AML-193 (cell line): ENCODE results near the gene SCN2A.

Source experiments
- DNase-seq, 2 experiments: peaks; one replicate each; lab custom pipeline; 2025; lab: John Stamatoyannopoulos, UW

Gene SCN2A

GRCh38 chr2:165239230-165239629 is at the start of gene SCN2A:
Gene SCN2A, plus strand, starts transcription at chr2:165239414. Its CDS starts 56,410 bp downstream, at chr2:165295824.
- DNase-seq = peak; percentile 34 to 48

DNA sequence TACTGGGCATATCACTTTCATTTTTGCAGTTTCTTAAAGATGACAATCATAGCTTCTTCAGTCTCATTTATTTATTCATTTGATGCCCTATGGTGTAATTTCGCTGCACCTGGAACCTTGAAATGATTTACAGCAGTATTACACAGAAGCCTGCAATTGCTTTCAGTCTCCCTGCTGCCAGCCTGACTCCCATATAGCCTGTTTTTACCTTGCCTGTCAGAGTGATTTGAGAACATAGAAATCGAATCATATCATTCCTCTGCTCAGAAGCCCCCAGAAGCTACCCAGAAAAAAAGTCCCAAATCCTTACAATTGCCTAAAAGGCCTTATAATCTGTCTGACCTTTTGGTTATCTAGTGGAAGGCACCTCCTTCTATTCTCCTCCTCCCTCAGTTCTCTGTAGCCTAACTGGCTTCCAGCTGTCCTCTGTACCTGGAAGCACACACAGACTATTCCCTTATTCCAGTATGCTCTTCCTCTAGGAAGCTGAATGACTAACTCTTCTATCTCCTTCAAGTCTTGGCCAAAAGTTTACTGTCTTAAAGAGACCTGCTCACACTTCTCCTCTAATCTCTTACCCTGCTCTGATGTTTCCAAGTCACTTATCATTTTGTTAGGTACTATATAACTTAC is 48.0 kb upstream of the SCN2A start:
- DNase-seq = no peak

- no peak for DNase-seq
Measured at GRCh38 chr2:165192729-165193128, 46.5 kb upstream of the SCN2A start.

DNA sequence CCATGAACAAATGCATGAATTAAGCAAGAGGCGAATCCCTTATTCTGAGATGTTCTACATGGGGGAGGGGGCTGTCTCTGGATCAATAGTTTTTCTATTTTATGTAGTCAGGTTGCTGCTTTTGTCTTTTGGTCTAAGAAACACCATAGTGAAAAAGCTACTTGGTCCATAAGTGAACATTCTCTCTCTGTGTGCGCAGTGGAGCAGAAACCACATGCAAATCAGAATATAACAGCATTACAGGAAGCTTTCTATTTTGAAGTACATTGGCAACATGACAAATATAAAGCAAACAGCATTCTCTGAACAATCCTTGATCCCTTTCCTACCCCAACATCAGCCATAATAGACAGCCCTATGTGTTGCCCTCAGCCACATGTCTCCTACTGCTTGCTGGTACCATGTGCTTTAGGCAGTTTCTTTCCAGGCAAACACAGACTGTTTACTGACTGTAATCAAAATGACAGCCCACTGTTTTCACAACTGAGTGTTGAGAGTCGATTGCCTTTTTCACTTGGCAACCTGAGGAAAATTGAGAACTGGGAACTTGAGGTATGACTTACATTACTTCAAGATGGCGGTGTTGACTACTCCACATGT is 45.9 kb upstream of the SCN2A start:
- no peak for DNase-seq

DNA sequence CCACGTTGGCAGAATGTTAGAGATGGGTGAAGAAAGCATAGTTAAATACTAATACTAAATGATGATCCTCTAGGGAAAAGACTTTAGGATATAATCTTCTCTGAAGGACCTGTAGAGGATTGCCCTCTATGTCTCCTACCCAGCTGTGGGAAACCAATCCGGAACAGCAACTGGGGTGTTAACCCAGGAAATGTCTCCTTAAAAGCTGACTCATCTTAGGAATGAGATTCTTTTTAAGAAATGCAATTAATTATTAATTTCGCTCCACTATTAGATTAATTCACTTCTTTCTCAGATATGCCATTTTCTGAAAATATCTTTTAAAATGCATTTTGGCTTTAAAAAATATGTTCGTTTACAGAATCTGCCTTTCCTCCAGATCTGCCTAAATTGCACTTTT is 42.8 kb upstream of the SCN2A start:
- DNase-seq = no peak

DNA sequence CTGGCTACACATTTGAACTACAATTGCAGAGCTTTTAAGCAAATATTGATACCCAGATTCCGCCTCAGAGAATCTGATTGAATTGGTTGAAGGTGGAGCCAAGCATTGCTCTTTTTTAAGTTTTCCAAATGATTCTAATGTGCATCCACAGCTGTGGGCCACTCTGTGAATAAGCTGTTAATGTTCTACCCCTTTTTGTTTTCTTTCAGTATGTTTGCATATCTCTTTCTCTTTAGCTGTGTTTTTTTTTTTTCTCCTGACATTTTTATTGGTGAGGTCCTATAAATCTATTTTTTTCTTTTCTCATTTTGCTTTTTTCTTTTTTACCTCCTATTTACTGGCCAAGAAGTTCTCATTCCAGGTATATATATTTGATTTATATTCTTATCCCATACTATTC is 41.9 kb upstream of the SCN2A start:
- DNase-seq = no peak

GRCh38 chr2:165198181-165198580 is 41.0 kb upstream of the SCN2A start:
- DNase-seq = no peak

DNA sequence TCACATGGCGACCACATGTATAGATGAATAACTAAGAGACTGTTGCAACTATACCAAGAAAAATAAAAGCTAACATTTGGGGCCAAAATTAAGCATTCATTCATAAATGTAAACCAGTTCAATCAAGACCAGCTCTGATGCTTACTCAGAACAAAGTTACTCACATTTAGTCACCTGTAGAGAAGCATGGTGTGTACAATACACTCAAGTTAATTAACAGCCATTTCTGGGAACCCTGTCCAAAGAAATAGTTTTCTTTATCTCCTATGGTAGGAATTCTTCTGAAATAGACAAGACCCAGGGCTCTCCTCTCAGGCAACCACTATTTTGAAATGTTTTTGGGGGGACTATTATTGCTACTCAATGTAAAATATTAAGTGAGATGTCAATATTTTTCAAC is 37.0 kb upstream of the SCN2A start:
- DNase-seq = no peak

DNA sequence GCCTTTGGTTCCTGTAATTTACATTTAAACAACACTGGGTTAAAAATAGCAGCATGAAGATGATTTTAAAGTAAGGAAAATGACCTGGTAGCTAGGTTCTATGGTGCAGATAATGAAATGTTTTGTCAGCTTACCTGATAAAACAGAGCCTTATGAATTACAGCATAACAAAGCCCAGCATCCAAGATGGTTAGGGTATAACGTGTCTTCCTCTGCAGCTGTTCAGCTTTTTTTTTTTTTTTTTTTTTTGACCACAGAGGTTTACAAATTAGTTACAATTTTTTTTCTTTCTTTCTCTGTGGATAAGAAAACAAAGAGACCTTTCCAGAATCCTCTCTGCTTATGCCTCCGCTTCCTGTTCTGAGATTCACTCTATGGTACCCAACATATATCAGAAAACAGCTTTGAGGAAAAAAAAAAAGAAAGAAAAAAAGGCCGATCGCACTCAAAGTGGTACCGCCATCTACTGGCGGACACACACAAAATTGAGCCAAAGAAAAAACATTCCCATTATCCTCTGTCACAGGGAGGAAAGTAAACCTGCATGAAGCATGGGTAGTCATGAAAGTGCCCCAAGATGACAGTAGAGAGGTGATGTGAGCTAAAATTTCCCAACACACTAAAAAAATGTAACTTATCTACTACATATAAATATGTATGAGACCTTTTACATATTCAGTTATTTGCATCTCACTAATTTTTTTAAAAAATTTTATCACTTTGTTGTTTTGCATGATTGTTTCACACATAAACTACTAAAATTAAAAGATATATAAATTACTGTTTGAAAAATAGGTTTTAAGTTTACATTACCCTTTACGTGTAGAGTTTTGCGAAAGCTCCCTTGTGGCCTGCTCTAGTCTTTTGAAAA is 35.3 kb upstream of the SCN2A start, which contains the start of gene SCN3A:
Gene SCN3A, minus strand, starts transcription at position 362 of the 871 bp plus-strand sequence. CDS start 27,656 bp downstream, outside the sequence.
- DNase-seq = peak; percentile 21 to 36

DNA sequence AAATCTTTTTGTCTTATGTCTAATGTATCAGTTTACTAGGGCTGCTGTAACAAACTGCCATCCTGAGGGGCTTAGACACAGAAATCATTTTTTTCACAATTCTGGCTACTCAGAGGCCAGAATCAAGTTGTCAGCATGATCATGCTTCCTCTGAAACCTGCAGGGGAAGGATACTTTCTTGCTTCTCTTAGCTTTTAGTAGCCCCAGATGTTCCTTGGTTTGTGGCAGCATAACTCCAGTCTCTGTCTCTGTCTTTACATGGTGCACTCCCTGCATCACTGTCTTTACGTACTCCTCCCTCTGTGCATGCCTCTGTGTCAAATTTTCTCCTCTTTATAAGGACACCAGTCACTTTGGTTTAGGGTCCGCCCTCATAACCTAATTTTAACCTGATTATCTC is 33.3 kb upstream of the SCN2A start:
- no peak for DNase-seq

DNA sequence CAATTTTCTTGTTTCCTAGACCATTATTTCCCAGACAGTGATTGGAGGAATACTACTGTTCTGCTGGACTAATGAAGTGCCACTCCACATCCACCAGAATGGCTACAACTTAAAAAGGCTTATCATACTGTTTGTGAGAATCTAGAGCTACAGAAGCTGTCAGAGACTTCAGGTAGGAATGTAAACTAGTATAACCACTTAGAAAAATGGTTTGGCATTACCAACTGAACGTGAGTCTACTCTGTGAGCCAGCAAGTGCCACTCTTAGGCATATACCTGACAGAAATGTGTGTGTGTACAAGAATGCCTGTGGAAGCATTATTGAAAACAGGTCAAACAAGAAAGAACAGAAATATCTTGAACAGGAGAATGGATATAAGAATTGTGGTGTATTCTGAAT is 31.1 kb upstream of the SCN2A start:
- no peak for DNase-seq

DNA sequence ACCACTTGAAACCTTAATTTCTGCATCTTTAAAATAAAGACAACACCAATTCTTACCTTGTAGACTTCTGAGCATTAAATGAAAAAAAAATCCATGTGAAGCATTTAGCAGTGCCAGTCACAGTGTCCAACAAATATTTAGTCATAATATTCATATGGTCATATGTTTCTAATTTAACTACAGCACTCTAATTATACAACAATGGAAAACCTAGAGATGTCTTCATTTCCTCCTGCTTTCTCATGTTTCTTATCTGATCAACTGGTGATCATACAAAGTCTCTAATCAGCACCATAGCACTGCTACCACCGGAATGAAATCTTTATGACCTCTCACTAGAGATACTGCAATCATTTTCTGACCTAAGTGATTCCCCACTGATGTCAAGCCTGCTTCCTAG is 25.1 kb upstream of the SCN2A start:
- DNase-seq = no peak

DNA sequence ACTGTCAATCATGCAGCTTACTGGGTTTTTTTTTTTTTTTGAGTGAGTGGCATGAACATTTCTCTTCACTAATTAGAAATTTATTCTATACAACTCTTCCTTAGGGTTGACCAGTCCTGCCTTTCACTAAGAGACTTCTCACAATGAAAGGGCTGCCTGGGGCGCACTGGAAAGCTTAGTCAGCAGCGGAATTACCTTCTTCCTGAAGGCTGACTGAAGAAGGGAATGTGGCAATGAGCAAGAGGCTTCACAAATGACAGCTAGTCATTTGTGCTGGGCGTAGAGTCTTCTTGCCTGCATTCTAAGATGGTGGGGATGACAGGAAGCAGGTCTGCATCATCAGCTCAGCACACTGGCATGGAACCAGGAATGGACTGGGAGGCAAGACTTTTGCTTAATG is 19.7 kb upstream of the SCN2A start:
- DNase-seq = no peak

DNA sequence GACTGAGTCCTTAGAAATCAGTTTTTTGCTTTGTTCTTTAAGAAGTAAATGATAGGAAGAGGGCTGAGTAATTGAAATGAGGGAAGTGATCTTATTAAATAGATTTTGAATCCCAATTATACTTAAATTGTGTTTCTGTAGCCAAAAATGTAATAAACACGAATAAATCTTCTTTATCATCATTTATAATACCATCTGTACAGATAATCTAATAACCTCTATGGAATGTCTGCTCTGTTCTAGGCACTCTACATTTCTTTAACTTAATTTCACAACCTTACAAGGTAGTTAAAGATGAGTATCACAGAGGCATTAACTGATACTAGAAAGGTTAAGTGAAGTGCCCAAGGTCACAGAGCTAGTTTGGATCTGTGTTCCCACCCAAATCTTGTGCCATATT is 14.3 kb upstream of the SCN2A start:
- DNase-seq = no peak

DNA sequence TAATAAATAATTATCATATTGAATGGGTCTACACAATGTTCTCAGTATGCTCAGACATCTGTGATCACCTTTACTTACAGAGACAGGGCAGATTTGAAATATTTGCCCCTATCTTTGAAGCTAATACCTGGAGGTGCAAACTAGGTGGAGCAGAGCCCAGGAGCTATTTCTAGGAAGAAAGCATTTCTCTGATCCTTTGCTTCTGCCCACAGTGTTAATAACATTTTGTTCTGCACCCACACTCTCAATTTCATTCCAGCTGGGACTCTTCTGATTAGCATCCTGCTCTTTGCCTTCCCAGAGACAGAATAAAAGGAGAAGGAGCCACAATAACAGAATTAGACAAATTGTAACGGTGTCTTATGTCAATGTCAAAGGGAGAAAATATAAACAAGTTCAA is 11.6 kb upstream of the SCN2A start:
- no peak for DNase-seq

DNA sequence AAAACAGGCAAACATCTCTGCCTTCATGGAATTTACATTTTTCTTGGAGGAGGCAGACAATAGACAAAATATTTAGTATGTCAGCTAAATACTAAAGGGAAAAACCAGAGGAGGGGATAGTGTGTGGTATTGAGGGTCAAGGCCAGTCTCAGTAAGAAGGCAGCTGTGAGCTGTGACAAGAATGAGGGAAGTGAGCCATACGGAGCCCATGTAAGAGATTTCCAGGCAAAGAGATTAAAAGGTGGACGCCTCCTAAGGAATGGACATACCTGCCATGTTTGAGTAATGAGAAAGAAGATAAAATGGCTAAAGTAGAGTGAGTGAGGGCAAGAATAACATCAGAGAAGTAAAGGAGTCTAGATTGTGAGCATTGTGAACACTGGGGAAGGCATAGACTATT is 2.2 kb upstream of the SCN2A start:
- no peak for DNase-seq

DNA sequence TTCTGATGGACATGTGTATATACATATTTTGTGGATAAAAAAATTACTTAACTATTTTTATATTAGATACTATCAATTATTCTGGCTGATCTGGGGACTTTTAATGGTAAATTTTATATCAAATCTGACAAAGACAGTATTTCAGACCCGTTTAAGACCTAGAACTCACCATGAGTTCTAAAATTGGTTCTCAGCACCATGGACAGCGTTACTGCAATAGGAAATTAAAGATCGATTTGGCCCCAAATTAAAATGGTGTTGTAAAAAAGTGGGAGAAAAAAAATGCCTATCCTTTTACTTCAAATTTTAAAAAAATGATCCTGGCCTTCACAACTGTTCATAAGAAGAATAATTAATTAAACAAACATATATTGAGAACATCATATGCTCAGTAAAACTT is 919 bp upstream of the SCN2A start:
- DNase-seq = no peak

GRCh38 chr2:165239856-165240515 is 772 bp downstream of the SCN2A start:
- no peak for DNase-seq

DNA sequence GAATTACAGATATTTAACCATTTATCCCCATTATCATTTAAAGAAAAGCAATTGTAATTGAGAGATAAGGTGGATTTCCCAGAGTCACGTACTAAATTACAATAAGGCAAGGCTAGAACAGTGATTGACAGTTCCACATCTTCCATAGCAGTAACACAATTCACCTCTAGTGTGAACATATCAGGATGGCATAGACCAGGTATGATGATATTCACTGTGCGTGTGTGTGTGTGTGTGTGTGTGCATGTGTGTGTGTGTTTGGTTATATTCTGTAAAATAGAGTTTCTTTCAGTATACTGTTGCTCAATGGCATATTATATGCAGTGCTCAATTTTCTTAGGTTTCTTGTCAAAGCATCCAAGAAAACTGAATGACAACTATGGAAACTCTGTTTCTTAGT is 1.7 kb downstream of the SCN2A start:
- DNase-seq = no peak

GRCh38 chr2:165245081-165245793 is 6.0 kb downstream of the SCN2A start:
- no peak for DNase-seq

GRCh38 chr2:165248238-165248637 is 9.0 kb downstream of the SCN2A start:
- no peak for DNase-seq

DNA sequence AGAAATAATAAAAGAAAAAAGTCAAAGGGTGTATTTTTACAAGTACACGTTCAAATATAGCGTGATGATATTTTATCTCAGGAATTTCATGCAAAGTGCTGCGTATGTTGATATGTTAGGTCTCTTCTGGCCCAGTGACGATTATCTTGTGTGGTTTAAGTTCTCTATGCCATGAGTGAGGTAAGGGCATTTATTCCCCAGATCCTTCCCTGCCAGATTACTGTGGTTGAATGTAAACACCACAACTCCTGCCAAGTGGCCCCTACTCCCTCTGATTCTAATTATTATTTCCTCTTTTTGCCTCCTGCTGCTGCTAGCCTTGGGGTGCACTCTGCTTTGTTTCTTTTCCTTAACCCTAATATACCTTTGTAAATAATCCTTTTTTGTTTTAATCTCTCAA is 12.2 kb downstream of the SCN2A start:
- no peak for DNase-seq
